SU-DHL-6 (cell line): ENCODE measurements around the gene LILRA2.

Source experiments
- H2AFZ ChIP-seq: fragments of 200-600 bp; sonication (generic); 2 replicates; pipeline ENCODE4 v1.6.1; 2014; ENCODE audit warnings: low read depth, mild to moderate bottlenecking, moderate library complexity, mixed read lengths, antibody characterized with exemption, low read length; ENCODE audit not compliant: severe bottlenecking
- H3F3A ChIP-seq: fragments of 200-600 bp; shearing (Covaris generic); 2 replicates; pipeline ENCODE4 v1.6.0; 2016; ENCODE audit warnings: antibody characterized with exemption, mild to moderate bottlenecking; ENCODE audit not compliant: insufficient read depth
- H3K27ac ChIP-seq: fragments of 200-600 bp; sonication (generic); 2 replicates; pipeline ENCODE4 v1.5.1; 2016; ENCODE audit warnings: low read depth, mild to moderate bottlenecking, low read length, moderate library complexity, mixed read lengths
- H3K27me3 ChIP-seq: fragments of 200-600 bp; sonication (generic), shearing (Covaris generic); 2 replicates; pipeline ENCODE4 v1.6.0; 2014; ENCODE audit warnings: mild to moderate bottlenecking, low read length
- H3K36me3 ChIP-seq: fragments of 200-600 bp; sonication (generic); 2 replicates; pipeline ENCODE4 v1.6.1; 2014; ENCODE audit warnings: mild to moderate bottlenecking, low read length, mixed read lengths
- H3K4me2 ChIP-seq: fragments of 300-600, 200-600 bp; shearing (Covaris generic), sonication (generic); 2 replicates; pipeline ENCODE4 v1.6.0; 2014; ENCODE audit warnings: low read length, low read depth, mild to moderate bottlenecking; ENCODE audit not compliant: poor library complexity, severe bottlenecking
- H3K4me3 ChIP-seq: fragments of 200-600 bp; sonication (generic); 2 replicates; pipeline ENCODE4 v1.5.1; 2014; ENCODE audit warnings: antibody characterized with exemption, low read length, mild to moderate bottlenecking, mixed read lengths; ENCODE audit not compliant: insufficient read depth, poor library complexity, severe bottlenecking
- H3K79me2 ChIP-seq: fragments of 200-600 bp; sonication (generic); 2 replicates; pipeline ENCODE4 v1.6.1; 2014; ENCODE audit warnings: mild to moderate bottlenecking, low read length, moderate library complexity; ENCODE audit not compliant: insufficient read depth
- H3K9ac ChIP-seq: fragments of 200-600 bp; sonication (generic); 2 replicates; pipeline ENCODE4 v1.7.0; 2014; ENCODE audit warnings: mild to moderate bottlenecking, low read length
- H3K9me2 ChIP-seq: fragments of 200-600 bp; sonication (generic); replicated peaks from 2 replicates; pipeline ENCODE4 v1.6.1; 2014; ENCODE audit warnings: low read length; ENCODE audit not compliant: insufficient read depth
- H3K9me3 ChIP-seq: fragments of 200-600 bp; sonication (generic); 2 replicates; pipeline ENCODE4 v1.6.1; 2014; ENCODE audit warnings: low read length, mixed read lengths; ENCODE audit not compliant: insufficient read depth
- H4K20me1 ChIP-seq: fragments of 200-600 bp; sonication (generic); 2 replicates; pipeline ENCODE4 v1.6.1; 2014; ENCODE audit warnings: low read depth, mild to moderate bottlenecking, antibody characterized with exemption, low read length, moderate library complexity, mixed read lengths
- EZH2phosphoT487 ChIP-seq: fragments of 200-600 bp; sonication (generic), shearing (Covaris generic); conservative IDR thresholded peaks from 2 replicates; pipeline ENCODE4 v1.6.1; 2018; ENCODE audit warnings: mild to moderate bottlenecking, antibody characterized with exemption, low read length, moderate library complexity, mixed read lengths
- TF ChIP-seq, protein P1 (sequence below): fragments of 200-600 bp; sonication (generic); IDR thresholded peaks from one replicate; pipeline ENCODE4 v1.5.1; 2017; ENCODE audit warnings: antibody characterized with exemption, mild to moderate bottlenecking, low read length, moderate library complexity; ENCODE audit not compliant: insufficient read depth, poor library complexity, severe bottlenecking

LILRA2 gene

DNA sequence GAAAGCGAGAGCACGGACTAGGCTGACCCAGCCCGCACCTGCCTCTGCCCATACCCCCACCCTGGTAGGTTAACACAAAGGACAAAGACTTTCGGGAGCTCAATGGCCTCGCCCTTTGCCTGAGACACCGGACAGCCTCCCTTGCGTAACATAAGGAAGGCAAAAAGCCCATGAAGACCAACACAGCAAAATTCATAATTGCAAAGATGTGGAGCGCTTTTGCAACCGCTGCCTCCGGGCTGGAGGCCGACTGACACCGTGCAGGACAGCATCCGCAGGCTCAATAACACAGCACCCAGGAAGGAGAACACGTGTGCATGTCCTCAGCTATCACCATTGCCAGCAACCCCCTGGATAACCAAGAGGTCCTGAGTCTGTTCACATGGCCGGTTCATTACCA, 35.2 kb downstream of the LILRA2 start:
- Histone ChIP-seq H2AFZ (no peak overlapping the region), H3K27ac (no peak overlapping the region), H3K4me3 (no peak overlapping the region), H3K27me3 (no peaks in the 10 kb centered on the region), H3K36me3 (no peaks in the 10 kb centered on the region), H3K79me2 (no peaks in the 10 kb centered on the region), H4K20me1 (no peaks in the 10 kb centered on the region), H3F3A (no peaks in the 10 kb centered on the region), H3K9ac (no peak overlapping the region), H3K9me3 (no peaks in the 10 kb centered on the region; the same call in 1 of the 2 replicates), H3K9me2 (no peaks in the 10 kb centered on the region), H3K4me2 (no peak overlapping the region)
- no peak for TF ChIP-seq EZH2phosphoT487
- TF ChIP-seq, protein P1, sequence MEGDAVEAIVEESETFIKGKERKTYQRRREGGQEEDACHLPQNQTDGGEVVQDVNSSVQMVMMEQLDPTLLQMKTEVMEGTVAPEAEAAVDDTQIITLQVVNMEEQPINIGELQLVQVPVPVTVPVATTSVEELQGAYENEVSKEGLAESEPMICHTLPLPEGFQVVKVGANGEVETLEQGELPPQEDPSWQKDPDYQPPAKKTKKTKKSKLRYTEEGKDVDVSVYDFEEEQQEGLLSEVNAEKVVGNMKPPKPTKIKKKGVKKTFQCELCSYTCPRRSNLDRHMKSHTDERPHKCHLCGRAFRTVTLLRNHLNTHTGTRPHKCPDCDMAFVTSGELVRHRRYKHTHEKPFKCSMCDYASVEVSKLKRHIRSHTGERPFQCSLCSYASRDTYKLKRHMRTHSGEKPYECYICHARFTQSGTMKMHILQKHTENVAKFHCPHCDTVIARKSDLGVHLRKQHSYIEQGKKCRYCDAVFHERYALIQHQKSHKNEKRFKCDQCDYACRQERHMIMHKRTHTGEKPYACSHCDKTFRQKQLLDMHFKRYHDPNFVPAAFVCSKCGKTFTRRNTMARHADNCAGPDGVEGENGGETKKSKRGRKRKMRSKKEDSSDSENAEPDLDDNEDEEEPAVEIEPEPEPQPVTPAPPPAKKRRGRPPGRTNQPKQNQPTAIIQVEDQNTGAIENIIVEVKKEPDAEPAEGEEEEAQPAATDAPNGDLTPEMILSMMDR = no peak

DNA sequence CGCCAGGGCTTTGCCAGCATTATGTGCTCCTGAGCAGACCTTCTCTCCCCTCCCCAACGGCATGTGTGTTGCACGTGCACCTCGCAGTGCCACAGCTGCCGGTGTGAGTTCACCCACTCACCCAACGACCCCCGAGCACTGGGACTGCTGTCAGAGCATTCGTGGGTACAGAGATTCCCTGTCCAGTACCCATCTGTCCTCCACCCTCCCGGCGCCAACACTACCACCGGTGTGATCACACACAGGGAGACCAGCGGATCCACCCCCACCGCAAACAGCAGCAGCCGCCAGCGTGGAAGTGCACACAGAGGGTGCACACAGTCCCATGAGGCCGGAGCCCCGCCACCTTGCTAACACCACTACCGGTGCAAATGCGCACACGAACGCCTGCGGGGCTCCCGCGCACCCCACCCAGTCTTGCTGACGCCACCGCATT, 35.8 kb downstream of the LILRA2 start:
- Histone ChIP-seq H3K4me2 (no peak overlapping the region), H3K36me3 (no peaks in the 10 kb centered on the region), H2AFZ (no peak overlapping the region), H3K27me3 (no peaks in the 10 kb centered on the region), H3K27ac (no peak overlapping the region), H3K9me2 (no peaks in the 10 kb centered on the region), H3K79me2 (no peaks in the 10 kb centered on the region), H3F3A (no peaks in the 10 kb centered on the region), H3K9me3 (no peaks in the 10 kb centered on the region; the same call in 1 of the 2 replicates), H4K20me1 (no peaks in the 10 kb centered on the region), H3K9ac (no peak overlapping the region), H3K4me3 (no peak overlapping the region)
- TF ChIP-seq, protein P1 = no peak
- no peak for TF ChIP-seq EZH2phosphoT487

DNA sequence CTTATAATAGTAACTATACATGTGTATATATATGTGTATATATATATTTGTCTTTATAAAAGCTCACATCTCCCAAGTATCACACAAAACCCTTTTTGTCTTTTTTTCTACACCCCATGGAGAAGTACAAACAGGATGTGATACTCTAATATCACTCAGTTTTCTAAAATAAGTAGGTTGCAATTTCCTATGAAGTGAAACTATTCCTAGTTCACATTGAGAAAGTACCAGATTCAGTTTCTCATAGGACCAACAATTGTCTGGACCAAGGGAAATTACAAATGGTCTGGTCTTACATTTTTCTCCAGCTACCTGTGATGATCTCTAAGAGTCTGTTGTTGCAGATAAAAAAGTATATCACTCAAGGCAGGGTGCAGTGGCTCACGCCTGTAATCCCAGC, 38.8 kb downstream of the LILRA2 start:
- no peak overlapping the region for H3K4me3 ChIP-seq
- H3F3A ChIP-seq = no peaks in the 10 kb centered on the region
- no peak overlapping the region for H3K27ac ChIP-seq
- no peak overlapping the region for H3K9ac ChIP-seq
- H3K9me2 ChIP-seq = no peaks in the 10 kb centered on the region
- no peak overlapping the region for H2AFZ ChIP-seq
- no peaks in the 10 kb centered on the region for H3K36me3 ChIP-seq
- H3K4me2 ChIP-seq = no peak overlapping the region
- no peaks in the 10 kb centered on the region for H3K9me3 ChIP-seq
- H3K79me2 ChIP-seq = no peaks in the 10 kb centered on the region
- TF ChIP-seq, protein P1 = no peak
- no peak for TF ChIP-seq EZH2phosphoT487
- H4K20me1 ChIP-seq = no peaks in the 10 kb centered on the region
- no peaks in the 10 kb centered on the region for H3K27me3 ChIP-seq
